ENCODE results near the gene KLHDC10. TPM values are rescaled to one million over a fixed set of nuclear protein-coding genes. Genes with fewer than 3 reads are reported as not detected.

Gene KLHDC10
- total and polyA plus RNA-seq, 2 experiments from 2014 or later: 7.2 to 29.0 TPM

DNA sequence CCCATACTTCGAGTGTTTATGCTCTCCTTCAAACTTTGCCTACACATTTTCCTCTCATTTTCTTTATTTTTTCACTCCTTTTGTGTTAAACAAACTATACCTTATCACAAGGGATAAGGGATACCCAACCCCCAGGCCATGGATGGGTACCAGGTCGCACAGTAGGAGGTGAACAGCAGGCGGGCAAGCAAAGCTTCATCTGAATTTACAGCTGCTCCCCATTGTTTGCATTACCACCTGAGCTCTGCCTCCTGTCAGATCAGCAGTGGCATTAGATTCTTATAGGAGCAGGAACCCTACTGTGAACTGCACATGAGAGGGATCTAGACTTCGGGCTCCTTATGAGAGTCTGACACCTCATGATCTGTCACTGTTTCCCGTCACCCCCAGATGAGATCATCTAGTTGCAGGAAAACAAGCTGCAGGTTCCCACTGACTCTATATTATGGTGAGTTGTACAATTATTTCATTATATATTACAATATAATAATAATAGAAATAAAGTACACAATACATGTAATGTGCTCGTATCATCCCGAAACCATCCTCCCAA, 47.6 kb upstream of the KLHDC10 start:
- no peaks in the 10 kb centered on the region for H3K9me2 ChIP-seq (replicated peaks; ENCODE audit: insufficient read depth)
- DNase-seq (ENCODE audit: low spot score): no peak
- H4K20me1 ChIP-seq (ENCODE audit: insufficient read depth, poor library complexity, severe bottlenecking): no peaks in the 10 kb centered on the region
- H3K36me3 ChIP-seq (replicated peaks; ENCODE audit: insufficient read depth, low read depth): no peaks in the 10 kb centered on the region
- H3K79me2 ChIP-seq: no peaks in the 10 kb centered on the region
- no peaks in the 10 kb centered on the region for H3K9me3 ChIP-seq (ENCODE audit: low read depth)
- H3K4me3 ChIP-seq: no peak overlapping the region
- no peaks in the 10 kb centered on the region for H3K27me3 ChIP-seq
- H3K27ac ChIP-seq: no peak overlapping the region
- 89% methylated on average over 7 of the region's 7 CpGs for WGBS (ENCODE audit: low lambda C conversion rate, missing lambda C conversion rate)
- TF ChIP-seq EZH2 (IDR thresholded peaks at IDR 0.05; ENCODE audit: borderline replicate concordance): no peak
- no peak for TF ChIP-seq EZH2phosphoT487 (IDR thresholded peaks at IDR 0.05; ENCODE audit: low read depth, severe bottlenecking, unreplicated experiment)
- TF ChIP-seq, protein P1, sequence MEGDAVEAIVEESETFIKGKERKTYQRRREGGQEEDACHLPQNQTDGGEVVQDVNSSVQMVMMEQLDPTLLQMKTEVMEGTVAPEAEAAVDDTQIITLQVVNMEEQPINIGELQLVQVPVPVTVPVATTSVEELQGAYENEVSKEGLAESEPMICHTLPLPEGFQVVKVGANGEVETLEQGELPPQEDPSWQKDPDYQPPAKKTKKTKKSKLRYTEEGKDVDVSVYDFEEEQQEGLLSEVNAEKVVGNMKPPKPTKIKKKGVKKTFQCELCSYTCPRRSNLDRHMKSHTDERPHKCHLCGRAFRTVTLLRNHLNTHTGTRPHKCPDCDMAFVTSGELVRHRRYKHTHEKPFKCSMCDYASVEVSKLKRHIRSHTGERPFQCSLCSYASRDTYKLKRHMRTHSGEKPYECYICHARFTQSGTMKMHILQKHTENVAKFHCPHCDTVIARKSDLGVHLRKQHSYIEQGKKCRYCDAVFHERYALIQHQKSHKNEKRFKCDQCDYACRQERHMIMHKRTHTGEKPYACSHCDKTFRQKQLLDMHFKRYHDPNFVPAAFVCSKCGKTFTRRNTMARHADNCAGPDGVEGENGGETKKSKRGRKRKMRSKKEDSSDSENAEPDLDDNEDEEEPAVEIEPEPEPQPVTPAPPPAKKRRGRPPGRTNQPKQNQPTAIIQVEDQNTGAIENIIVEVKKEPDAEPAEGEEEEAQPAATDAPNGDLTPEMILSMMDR (IDR thresholded peaks at IDR 0.05; ENCODE audit: poor library complexity): no peak
- no peak overlapping the region for H2AFZ ChIP-seq
- no peaks in the 10 kb centered on the region for H3K4me1 ChIP-seq (ENCODE audit: insufficient read depth)
- H3K4me2 ChIP-seq: no peak overlapping the region

DNA sequence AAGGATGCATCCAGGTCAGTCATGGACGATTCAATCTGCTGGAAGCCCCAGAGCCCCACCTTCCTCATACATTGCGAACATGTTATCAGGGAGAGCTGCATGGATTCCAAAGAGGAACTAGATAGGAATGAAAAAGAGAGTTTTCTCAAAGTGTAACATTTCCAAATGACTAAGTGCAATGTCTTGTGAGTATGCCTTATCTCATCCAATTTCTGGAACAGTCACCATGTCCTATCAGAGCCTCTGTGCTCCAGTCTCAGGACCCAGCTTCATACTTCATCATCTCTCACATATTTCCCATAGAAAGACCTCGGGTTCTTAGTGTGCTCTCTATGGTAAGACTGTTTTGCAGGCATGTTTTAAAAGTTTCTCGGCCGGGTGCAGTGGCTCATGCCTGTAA, 45.9 kb upstream of the KLHDC10 start:
- Histone ChIP-seq H2AFZ (no peak overlapping the region), H3K4me2 (no peak overlapping the region), H3K79me2 (no peaks in the 10 kb centered on the region), H3K36me3 (replicated peaks; ENCODE audit: insufficient read depth, low read depth) (no peaks in the 10 kb centered on the region), H3K4me3 (no peak overlapping the region), H3K9me3 (ENCODE audit: low read depth) (no peaks in the 10 kb centered on the region), H4K20me1 (ENCODE audit: insufficient read depth, poor library complexity, severe bottlenecking) (no peaks in the 10 kb centered on the region), H3K27me3 (no peaks in the 10 kb centered on the region), H3K27ac (no peak overlapping the region), H3K9me2 (replicated peaks; ENCODE audit: insufficient read depth) (no peaks in the 10 kb centered on the region), H3K4me1 (ENCODE audit: insufficient read depth) (no peaks in the 10 kb centered on the region)
- no peak for DNase-seq (ENCODE audit: low spot score)
- TF ChIP-seq EZH2 (IDR thresholded peaks at IDR 0.05; ENCODE audit: borderline replicate concordance): no peak
- TF ChIP-seq EZH2phosphoT487 (IDR thresholded peaks at IDR 0.05; ENCODE audit: low read depth, severe bottlenecking, unreplicated experiment): no peak
- WGBS (ENCODE audit: low lambda C conversion rate, missing lambda C conversion rate): 97% methylated on average over 5 of the region's 5 CpGs

DNA sequence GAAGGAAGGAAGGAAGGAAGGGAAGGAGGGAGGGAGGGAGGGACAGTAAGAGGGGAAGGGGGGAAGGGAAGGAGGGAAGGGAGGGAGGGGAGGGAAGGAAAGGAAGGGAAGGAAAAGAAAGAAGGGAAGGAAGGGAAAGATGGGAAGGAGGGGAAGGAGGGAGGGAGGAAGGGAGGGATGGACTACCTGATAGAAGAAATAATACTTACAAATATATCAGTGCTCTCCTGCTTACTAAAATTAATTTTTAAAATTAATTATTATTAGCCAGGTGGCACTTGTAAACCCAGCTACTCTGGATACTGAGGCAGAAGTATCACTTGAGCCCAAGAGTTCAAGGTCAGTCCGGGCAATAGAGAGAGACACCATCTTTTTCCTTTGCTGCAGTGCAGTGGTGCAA, 37.6 kb upstream of the KLHDC10 start:
- Histone ChIP-seq H3K4me2 (no peak overlapping the region), H3K4me1 (ENCODE audit: insufficient read depth) (no peaks in the 10 kb centered on the region), H3K36me3 (replicated peaks; ENCODE audit: insufficient read depth, low read depth) (no peaks in the 10 kb centered on the region), H3K27me3 (no peaks in the 10 kb centered on the region), H3K9me2 (replicated peaks; ENCODE audit: insufficient read depth) (no peaks in the 10 kb centered on the region), H3K9me3 (ENCODE audit: low read depth) (no peaks in the 10 kb centered on the region), H3K27ac (no peak overlapping the region), H4K20me1 (ENCODE audit: insufficient read depth, poor library complexity, severe bottlenecking) (no peaks in the 10 kb centered on the region), H3K4me3 (no peak overlapping the region), H2AFZ (no peak overlapping the region), H3K79me2 (no peaks in the 10 kb centered on the region)
- TF ChIP-seq, protein P1 (IDR thresholded peaks at IDR 0.05; ENCODE audit: poor library complexity): no peak
- TF ChIP-seq EZH2 (IDR thresholded peaks at IDR 0.05; ENCODE audit: borderline replicate concordance) (no peak), EZH2phosphoT487 (IDR thresholded peaks at IDR 0.05; ENCODE audit: low read depth, severe bottlenecking, unreplicated experiment) (no peak)
- WGBS (ENCODE audit: low lambda C conversion rate, missing lambda C conversion rate): 94% methylated on average over 1 of the region's 1 CpG
- no peak for DNase-seq (ENCODE audit: low spot score)

DNA sequence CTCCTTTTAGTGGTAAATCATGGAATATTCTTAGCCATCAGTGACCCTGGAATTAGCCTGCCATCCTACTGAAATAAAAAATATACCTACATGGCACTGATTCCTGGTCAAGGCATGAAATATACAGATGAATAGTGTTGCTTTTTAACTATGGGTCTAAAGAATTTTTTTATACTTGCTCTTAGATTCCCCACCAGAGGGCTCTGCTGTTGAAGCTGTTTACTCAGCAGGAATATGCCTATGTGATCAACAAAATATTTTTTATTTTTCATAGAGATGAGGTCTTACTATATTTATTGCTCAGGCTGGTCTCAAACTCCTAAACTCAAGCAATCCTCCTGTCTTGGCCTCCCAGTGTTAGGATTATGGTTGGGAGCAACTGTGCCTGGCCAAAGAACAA, 32.6 kb upstream of the KLHDC10 start:
- H3K4me1 ChIP-seq (ENCODE audit: insufficient read depth): no peaks in the 10 kb centered on the region
- H3K36me3 ChIP-seq (replicated peaks; ENCODE audit: insufficient read depth, low read depth): no peaks in the 10 kb centered on the region
- no peak overlapping the region for H3K4me2 ChIP-seq
- no peaks in the 10 kb centered on the region for H3K9me2 ChIP-seq (replicated peaks; ENCODE audit: insufficient read depth)
- no peak overlapping the region for H3K4me3 ChIP-seq
- no peaks in the 10 kb centered on the region for H4K20me1 ChIP-seq (ENCODE audit: insufficient read depth, poor library complexity, severe bottlenecking)
- no peaks in the 10 kb centered on the region for H3K9me3 ChIP-seq (ENCODE audit: low read depth)
- H2AFZ ChIP-seq: no peak overlapping the region
- H3K27ac ChIP-seq: no peak overlapping the region
- no peaks in the 10 kb centered on the region for H3K27me3 ChIP-seq
- peak; percentile 20 for DNase-seq (ENCODE audit: low spot score)
- TF ChIP-seq, protein P1 (IDR thresholded peaks at IDR 0.05; ENCODE audit: poor library complexity): peak; percentile 40
- no peak for TF ChIP-seq EZH2 (IDR thresholded peaks at IDR 0.05; ENCODE audit: borderline replicate concordance)
- no peak for TF ChIP-seq EZH2phosphoT487 (IDR thresholded peaks at IDR 0.05; ENCODE audit: low read depth, severe bottlenecking, unreplicated experiment)
- no peaks in the 10 kb centered on the region for H3K79me2 ChIP-seq
